KMS-11 (cell line): ENCODE results near the gene CRIP1.

ENCODE experiments used
- H2AFZ ChIP-seq: fragments of 200-600 bp; sonication (generic); 2 replicates; pipeline ENCODE4 v1.6.1; 2016; ENCODE audit warnings: antibody characterized with exemption, mixed run types, low read depth
- H3K27ac ChIP-seq: fragments of 200-600 bp; sonication (generic); 2 replicates; pipeline ENCODE4 v1.6.1; 2016; ENCODE audit warnings: mild to moderate bottlenecking, mixed run types
- H3K27me3 ChIP-seq: fragments of 200-600 bp; sonication (generic); 2 replicates; pipeline ENCODE4 v1.6.1; 2017; ENCODE audit warnings: mild to moderate bottlenecking, low read depth, mixed run types, moderate library complexity; ENCODE audit not compliant: insufficient read depth
- H3K36me3 ChIP-seq: fragments of 200-600 bp; sonication (generic); 2 replicates; pipeline ENCODE4 v1.6.1; 2017; ENCODE audit warnings: mild to moderate bottlenecking, mixed run types; ENCODE audit not compliant: insufficient read depth
- H3K4me1 ChIP-seq: fragments of 200-600 bp; sonication (generic); 2 replicates; pipeline ENCODE4 v1.6.1; 2016; ENCODE audit warnings: mild to moderate bottlenecking, low read depth, mixed run types; ENCODE audit not compliant: poor library complexity, severe bottlenecking
- H3K4me2 ChIP-seq: fragments of 200-600 bp; sonication (generic); 2 replicates; pipeline ENCODE4 v1.7.0; 2016; ENCODE audit warnings: mild to moderate bottlenecking, mixed run types
- H3K4me3 ChIP-seq: fragments of 200-600 bp; sonication (generic); IDR thresholded peaks from 2 replicates; pipeline ENCODE4 v1.6.1; 2017; ENCODE audit warnings: low read depth, low read length, mixed read lengths; ENCODE audit not compliant: insufficient read depth
- H3K79me2 ChIP-seq: fragments of 200-600 bp; sonication (generic); 2 replicates; pipeline ENCODE4 v1.6.1; 2016; ENCODE audit warnings: low read depth, mixed run types; ENCODE audit not compliant: insufficient read depth
- H3K9ac ChIP-seq: fragments of 200-600 bp; sonication (generic); 2 replicates; pipeline ENCODE4 v1.6.1; 2016; ENCODE audit warnings: mild to moderate bottlenecking, mixed run types
- H4K20me1 ChIP-seq: fragments of 200-600 bp; sonication (generic); 2 replicates; pipeline ENCODE4 v1.6.1; 2016; ENCODE audit warnings: mild to moderate bottlenecking, mixed run types; ENCODE audit not compliant: insufficient read depth
- CTCF ChIP-seq: fragments of 200-600 bp; sonication (generic); conservative IDR thresholded peaks from 2 replicates; pipeline ENCODE4 v1.6.1; 2017; ENCODE audit warnings: low read depth, mild to moderate bottlenecking, antibody characterized with exemption, low read length, moderate library complexity, mixed read lengths

CRIP1 gene

GRCh38 chr14:105442834-105443233 is 43.9 kb upstream of the CRIP1 start:
- no peaks in the 10 kb centered on the region for H3K4me1 ChIP-seq
- no peak overlapping the region for H3K4me3 ChIP-seq
- H3K4me2 ChIP-seq, result no peak overlapping the region
- no peak for TF ChIP-seq CTCF
- no peak overlapping the region for H2AFZ ChIP-seq
- H3K27ac ChIP-seq, result no peak overlapping the region
- H3K36me3 ChIP-seq, result no peaks in the 10 kb centered on the region
- H3K27me3 ChIP-seq, result no peaks in the 10 kb centered on the region
- H3K79me2 ChIP-seq, result 0 out of 2 replicates have a peak, but pooled peaks cover under 1% of the 10 kb centered on the region
- H4K20me1 ChIP-seq, result no peaks in the 10 kb centered on the region
- no peak overlapping the region for H3K9ac ChIP-seq

- Histone ChIP-seq H3K79me2 (no peaks in the 10 kb centered on the region), H3K4me3 (no peak overlapping the region), H4K20me1 (no peaks in the 10 kb centered on the region), H3K27me3 (no peaks in the 10 kb centered on the region), H3K4me2 (no peak overlapping the region), H3K9ac (no peak overlapping the region), H3K36me3 (no peaks in the 10 kb centered on the region), H2AFZ (no peak overlapping the region), H3K27ac (no peak overlapping the region), H3K4me1 (peaks cover 6% of the 10 kb centered on the region)
- TF ChIP-seq CTCF, result no peak
These were observed 41.8 kb upstream of the CRIP1 start for GRCh38 chr14:105444859-105445258.

- Histone ChIP-seq H3K79me2 (no peaks in the 10 kb centered on the region), H4K20me1 (no peaks in the 10 kb centered on the region), H3K4me3 (no peak overlapping the region), H3K9ac (no peak overlapping the region), H3K27me3 (no peaks in the 10 kb centered on the region), H3K27ac (no peak overlapping the region), H3K36me3 (no peaks in the 10 kb centered on the region), H3K4me1 (peaks cover 6% of the 10 kb centered on the region), H2AFZ (no peak overlapping the region), H3K4me2 (no peak overlapping the region)
- no peak for TF ChIP-seq CTCF
These were observed 41.4 kb upstream of the CRIP1 start for GRCh38 chr14:105445290-105445689.

- no peak overlapping the region for H3K9ac ChIP-seq
- H3K4me3 ChIP-seq, result no peak overlapping the region
- peaks cover 6% of the 10 kb centered on the region for H3K4me1 ChIP-seq
- H3K4me2 ChIP-seq, result no peak overlapping the region
- TF ChIP-seq CTCF, result no peak
- no peaks in the 10 kb centered on the region for H4K20me1 ChIP-seq
- no peaks in the 10 kb centered on the region for H3K79me2 ChIP-seq
- no peaks in the 10 kb centered on the region for H3K36me3 ChIP-seq
- no peak overlapping the region for H2AFZ ChIP-seq
- H3K27me3 ChIP-seq, result no peaks in the 10 kb centered on the region
- H3K27ac ChIP-seq, result no peak overlapping the region
These were observed 40.5 kb upstream of the CRIP1 start for GRCh38 chr14:105445901-105446845.
